NCI-H524 treated with DMSO at 0.1 percent for 48 hours (cell line): Measurements from ENCODE around the gene ATG4D.
"Not testable (repeated sequence)": the region's sequence is repeated elsewhere in the genome, so short reads cannot be mapped to it uniquely, and the experiment has no call there.

Source experiments
- DNase-seq: peaks from one replicate; lab custom pipeline; 2025; lab: John Stamatoyannopoulos, UW

ATG4D gene

DNA sequence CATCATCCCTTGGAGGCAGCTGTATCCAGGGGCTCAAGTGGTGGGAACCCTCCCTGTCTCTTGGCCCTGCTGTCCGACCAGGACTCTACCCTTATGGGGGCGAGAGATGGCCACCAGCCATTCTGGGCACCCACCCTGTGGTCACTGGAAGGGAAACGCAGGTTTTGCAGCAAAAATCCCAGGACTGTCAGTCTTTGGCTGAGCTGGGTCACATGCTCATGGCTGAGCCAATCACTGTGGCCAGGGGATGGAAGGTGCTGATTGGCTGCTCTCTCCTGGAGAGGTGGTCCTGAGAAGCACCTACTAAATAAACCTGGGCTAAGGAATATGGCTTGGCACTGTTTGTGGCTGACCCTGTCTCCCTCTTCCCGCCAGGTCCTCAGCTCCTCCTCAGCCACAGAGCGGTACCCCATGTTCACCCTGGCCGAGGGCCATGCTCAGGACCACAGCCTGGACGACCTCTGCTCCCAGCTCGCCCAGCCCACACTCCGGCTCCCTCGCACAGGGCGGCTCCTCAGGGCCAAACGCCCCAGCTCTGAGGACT is 8.9 kb downstream of the ATG4D start:
- DNase-seq: no peak

DNA sequence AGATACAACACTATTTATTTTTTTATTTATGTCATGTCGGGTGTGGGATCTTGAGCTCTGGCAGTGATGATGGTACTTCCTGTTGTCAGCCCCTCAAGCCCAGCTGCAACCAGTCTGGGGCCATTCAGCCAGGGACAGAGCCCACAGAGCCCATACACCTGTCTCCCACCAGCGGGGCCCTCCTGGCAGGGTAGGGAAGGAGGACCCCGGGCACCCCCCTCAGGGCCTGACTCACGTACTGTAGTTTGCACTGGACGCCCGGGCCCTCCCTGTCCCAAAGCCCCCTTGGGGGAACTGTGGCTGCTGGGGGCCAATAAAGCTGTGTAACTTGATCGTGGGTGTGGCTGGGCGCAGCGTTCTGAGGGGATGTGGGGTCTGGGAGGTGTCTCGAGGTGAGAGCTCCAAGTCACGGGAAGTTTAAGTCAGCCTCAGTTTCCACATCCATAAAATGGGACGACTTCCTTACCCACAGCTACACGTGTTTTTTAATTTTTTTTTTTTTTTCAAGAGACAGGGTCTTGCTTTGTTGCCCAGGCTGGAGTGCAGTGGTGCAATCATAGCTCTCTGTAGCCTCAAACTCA is 9.5 kb downstream of the ATG4D start:
- DNase-seq: no peak

DNA sequence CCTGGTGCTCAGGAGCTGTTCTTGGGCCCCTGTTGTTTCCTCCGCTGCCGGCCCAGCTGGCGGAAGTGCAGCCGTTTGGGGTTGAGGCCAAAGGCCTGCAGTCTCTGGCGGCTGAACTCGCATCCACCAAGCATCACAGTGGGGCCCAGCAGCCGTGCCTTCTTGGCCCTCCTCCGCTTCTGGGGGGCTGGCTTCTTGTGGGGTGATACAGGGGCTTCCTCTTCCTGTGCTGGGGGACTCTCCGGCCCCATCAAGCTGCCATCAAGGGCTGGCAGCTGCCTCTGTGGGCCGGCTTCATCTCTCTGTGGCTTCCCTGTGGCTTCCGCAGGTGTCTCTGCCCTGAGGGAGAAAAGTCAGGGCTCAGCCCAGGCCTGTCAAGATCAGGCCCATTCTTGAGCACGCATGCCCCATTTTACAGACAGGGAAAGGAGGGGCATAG is 10.3 kb downstream of the ATG4D start:
- no peak for DNase-seq

DNA sequence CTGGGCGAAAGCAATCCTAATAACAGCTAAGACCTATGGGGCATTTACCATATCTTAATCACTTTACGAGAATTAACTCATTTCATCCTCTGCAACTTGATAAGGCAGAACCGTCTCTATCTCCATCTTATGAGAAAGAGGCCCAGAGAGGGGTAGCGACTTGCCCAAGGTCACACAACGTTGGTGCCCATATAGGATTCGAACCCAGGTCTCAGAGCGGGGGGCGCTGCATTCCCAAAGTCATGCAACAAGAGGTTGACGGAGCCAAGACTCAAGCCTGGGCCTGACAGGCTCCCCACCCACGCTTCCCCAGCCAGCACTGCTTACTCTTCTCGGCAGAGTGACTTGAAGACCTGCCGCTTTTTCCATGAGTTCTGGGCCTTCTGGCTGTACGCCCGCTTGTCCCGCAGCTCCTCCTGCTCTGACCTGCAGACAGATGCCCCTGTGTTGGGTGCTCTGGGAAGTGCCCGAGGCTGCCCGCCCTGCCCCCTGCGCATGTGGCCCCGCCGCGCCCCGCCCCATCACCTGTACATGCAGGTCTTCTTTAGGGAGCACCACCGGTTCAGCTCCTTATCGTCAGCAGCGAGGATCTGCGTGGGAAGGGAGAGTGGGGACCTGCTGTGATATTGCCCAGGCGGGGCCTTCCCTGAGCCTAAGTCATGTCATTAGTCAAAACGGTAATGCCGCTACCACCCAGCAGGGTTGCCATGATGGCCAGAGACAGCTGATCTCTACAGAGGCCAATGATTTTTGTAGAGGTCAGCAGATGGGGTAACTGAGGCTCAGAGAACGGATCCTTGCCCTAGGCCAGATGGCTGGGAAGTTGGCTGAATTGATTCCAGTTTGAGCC is 11.3 kb downstream of the ATG4D start:
- no peak for DNase-seq

DNA sequence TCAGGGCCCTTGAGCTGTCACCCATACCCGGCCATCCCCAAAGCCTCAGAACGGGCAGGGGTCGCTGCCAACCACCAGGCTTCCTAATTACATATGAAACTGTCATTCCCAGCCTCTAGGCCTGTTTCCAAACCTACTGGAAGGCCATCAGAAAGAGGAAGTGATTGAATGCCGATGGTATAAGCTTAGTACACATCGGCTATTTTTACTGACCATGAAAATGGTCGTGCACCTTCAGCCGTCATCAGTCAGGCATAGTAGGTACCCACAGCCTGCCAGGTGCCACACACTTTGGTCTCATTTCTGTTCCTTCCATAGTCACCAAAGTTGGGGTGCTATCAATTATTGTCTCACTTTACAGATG is 11.9 kb downstream of the ATG4D start:
- DNase-seq: no peak

DNA sequence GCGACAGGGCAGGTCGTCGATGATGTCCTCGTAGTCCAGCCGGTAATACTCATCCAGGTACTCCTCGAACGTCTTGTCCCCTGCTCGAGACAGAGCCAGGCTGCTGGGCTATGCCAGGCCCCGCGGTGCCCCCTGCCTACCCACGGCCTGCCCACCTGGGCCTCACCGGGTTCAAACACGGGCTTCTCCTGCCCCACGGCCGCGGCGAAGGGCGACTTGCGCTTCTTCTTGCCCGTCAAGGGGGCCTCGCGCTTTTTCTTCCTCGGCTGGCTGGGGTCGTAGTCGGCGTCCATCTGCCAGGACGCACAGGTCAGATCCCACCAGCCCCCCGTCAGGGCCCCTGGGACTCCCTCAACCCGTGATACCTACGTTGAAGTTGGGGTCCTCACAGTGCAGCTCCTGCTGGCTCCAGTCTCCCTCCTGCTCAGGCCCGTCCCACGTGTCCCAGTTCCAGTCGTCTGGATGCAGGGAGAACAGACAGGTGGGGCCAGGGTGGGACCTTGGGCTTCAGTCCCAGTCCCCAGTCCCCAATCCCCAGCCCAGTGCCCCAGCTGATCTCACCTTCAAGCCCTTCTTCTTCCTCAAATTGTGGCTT is 14.0 kb downstream of the ATG4D start:
- no peak for DNase-seq

DNA sequence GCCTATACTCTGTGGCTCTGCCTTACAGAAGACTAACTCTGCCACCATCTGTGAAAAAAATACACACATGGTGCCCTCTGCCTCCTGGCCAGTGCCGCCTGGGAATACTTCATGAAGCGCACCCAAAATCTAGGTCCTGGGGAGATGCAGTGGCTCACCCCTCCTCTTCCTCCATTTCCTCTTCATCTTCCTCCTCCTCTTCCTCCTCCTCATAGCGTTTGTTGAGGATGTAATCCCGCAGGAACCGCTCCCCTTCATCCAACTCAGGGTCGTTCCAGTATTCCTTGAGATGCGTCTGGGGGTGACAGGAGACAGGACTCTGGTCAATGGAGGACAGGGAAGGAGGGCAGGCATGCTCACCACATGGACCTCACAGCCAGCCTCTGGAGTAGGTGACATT is 16.4 kb downstream of the ATG4D start:
- DNase-seq: no peak

DNA sequence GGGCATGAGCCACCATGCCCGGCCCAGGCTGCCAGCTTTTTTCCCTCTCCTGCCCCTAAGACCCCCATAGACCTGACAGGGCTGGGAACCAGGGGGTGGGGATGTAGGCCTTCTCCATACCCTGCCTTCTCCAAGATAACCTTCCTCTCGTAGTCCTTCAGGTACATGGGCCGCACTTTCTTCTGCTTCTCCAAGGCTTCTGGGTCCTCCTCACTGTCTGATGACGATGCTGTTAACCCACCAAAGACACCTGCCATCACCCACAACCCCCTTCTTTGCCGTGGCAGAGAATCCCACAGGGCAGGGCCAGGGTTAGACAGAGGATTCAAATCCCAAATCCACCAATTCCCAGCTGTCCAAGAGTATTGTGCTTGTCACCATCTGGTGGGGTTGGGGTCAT is 18.9 kb downstream of the ATG4D start:
- DNase-seq: no peak

DNA sequence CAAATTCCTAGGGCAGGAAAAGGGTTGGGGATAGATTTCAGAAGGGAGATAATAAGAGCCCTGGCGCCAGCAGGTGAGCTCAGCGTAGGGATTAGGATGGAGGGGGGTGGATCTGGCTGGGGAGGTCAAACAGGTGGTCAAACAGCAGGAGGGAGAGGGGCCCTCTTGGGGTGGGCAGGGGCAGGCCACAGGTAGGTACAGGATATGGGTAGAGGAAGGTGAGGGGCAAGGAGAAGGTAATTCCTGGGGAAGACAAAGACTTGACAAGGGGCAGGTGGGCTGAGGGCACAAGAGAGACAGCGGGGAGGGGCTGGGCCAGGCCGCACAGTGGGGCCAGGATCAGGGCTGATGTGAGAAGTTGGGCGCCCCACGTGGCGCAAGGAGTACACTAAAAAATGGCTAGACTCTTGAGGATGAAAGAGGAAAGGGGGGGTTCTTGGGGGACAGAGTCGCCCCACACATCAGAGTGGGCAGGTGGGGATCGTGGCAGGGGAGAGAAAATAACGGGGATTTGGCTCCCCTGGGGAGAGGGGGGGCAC is 21.4 kb downstream of the ATG4D start:
- DNase-seq: no peak

DNA sequence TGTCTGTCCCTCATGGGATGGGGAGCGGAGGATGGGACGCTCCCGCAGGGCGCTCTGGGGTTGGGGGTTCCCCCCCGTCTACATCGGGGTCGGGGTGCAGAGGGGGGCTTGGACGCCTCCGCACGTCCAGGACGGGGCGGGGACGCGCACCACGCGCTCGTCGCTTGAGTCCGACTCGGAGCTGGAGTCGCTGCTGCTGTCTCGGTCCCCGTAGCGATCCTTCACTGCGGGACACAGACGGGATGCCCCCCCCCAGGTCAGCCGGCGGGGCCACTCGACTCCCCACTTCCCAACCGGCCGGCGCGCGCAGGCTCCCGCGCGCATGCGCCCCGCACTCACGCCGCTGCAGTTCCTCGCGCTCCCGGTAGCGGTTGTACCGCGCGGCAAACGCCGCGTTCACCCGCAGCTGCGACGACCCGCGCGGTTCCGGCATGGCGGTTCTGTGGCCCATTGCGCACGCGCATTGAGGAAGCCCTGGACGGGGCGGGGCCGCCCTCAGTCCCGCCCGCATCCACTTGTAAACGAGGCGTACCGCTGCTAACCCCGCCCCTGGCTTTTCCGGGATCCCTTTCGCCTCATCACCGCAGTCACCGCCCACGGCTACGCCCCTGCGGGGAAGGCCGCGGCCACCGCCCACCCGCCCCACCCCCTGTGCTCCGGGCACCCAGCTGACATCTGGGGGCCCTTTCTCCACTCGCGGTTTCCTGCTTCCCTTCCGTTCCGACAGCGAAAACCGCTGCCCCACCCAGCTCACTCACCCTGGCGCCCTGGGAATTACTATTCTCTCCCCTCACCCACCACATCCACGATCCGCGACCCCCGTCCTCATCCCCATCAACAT is 22.1 kb downstream of the ATG4D start, which contains the start of gene KRI1:
Gene KRI1, minus strand, starts transcription at position 444 of the 841 bp plus-strand sequence. Its CDS starts 11 bp downstream, at position 433.
- peak; percentile 79 for DNase-seq

DNA sequence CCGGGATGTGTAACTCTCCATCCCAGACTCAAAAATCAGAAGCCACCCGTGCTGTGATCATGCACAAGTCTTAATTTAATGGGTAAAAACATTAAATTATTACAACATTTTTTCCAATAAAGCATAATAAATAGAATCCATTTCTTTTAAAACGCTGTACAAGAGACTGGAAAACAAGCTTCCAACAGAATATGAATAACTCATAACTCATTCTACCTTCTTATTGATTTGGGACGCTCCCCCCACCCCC is 22.6 kb downstream of the ATG4D start:
- no peak for DNase-seq

DNA sequence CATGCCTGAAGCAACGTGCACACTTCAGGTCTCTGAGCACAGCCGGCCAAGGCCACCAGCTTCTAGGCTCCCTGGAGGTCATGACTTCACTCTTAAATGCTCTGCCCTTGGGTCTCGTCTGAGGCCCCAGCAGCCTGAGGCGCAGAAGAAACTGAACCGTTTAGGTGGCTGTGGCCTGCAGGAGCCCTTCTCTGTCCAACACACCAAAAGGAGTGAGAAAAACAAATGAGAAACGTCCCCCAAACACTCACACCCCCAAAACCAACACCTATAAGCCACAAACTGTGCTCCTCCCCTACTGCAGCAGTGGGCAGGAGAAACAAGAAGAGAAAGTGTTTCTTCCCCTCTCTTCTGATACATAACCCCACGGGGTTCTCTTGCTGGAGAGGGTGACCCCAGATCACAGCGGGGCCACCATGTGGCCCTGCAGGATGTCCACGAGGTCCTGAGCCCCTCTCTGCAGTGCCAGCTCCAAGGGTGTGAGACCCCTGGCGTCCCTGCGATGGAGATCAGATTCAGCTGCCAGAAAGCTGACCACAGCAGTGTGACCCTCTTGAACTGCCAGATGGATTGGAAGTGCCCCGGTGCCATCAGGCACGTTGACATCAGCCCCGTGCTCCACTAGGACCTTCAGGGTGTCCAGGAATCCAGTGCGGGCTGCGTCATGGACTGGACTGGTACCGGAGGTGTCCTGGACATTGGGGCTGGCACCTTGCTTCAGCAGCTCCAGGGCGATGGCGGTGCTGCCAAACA is 23.1 kb downstream of the ATG4D start:
- DNase-seq: no peak

DNA sequence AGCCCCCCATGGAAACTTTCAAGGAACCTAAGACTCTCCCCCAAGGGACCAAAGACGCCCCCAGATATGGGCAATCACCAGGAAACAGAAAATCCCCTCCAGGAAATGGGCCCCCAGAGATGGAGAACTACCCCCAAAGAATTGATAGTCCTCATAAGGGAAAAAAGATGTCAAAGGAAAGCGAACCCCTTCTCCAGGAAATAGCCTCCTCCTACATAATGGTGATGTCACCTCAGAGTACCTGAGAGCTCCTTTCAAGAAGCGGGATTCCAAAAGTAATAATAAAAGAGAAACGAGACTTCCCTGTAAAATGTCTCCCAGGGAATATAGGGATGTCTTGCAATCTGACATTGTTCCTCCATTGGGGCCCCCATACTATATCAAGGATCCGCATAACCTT is 24.0 kb downstream of the ATG4D start:
- DNase-seq: no peak

DNA sequence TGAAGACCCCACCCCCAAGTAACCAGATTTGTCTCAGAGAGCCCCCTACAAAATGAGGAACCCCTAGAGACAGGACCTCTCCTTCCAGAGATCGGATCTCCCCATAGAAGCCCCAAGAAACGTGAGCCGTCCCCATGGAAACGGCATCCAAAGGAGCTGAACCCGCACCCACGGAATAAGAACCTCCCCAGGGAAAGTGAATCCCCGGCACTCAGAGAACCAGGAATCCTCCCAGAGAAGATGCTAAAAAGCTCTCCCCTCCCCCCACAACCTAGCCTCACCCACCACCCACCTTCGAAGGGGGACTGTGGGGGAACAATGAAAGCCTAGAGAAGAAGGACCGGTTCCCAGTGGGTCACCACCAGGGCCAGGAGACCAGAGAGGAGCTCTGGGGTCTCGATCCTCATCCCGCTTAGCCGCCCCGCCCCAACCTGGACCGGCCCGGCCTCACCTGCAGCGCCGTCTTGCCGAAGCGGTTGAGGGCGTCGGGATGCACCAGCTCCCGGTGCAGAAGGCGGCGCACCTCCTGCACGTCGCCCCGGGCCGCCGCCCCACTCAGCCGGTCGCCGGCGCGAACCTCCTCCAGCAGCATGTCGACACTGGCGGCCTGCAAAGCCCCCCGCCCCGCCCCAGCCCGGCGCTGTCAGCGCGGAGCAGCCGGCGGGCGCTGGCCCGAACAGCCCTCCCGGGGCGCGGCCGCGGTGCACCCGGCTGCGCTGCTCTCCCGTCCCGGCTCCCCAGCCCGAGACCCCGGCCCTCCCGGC is 24.5 kb downstream of the ATG4D start:
- no peak for DNase-seq

DNA sequence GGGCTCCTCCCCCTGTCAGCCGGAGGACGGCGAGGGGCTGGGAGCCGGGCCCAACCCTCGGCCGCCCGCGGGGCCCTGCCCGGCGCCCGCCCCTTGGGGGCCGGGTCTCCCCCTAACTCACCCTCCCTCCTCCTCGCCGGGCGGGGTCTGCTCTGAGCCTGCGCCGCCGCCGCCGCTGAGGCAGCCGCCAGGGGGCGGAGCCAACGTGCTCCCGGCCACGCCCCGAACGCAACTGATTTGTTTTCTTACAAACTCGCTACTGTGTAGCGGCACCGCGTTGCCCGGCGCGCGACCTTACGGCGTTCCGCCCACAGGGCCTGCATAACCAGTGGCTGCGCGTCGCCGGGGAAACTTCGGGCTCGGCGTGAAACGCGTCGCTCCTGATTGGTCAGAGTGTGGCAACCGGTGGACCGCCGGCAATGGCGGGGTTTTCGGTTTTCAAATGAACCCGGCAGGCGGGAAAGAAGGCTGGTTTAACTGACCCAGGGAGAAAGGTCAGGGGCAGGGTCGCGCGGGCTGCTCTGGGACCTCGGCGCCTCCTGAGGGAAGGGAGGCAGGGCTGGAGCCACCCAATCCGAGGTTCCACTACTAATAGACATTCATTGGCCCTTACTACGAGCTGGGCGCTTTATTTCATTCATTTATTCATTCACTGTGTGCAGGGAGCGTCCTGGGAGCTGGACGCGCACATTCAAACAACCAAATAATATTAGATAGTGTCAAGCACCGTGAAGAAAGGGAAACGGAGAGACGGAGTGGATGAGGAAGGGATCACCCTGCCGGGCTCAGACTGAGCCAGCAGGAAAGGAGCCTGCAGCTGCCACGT is 25.3 kb downstream of the ATG4D start, which contains the start of gene CDKN2D:
Gene CDKN2D, minus strand, starts transcription at position 154 of the 826 bp plus-strand sequence. CDS start 326 bp downstream, outside the sequence.
- peak; percentile 98 for DNase-seq

DNA sequence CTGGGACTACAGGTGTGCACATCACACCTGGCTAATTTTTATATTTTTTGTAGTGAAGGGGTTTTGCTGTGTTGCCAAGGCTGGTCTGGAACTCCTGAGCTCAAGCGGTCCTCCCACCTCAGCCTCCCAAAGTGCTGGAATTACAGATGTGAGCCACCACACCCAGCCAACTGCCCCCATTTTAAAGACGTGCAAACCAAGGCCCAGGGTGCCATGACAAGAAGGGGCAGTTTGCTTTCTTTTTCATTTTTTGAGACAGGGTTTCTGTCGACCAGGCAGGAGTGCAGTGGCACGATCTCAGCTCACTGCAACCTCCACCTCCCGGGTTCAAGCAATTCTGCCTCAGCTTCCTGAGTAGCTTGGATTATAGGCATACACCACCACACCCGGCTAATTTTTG is 30.1 kb downstream of the ATG4D start:
- not testable (repeated sequence) for DNase-seq

DNA sequence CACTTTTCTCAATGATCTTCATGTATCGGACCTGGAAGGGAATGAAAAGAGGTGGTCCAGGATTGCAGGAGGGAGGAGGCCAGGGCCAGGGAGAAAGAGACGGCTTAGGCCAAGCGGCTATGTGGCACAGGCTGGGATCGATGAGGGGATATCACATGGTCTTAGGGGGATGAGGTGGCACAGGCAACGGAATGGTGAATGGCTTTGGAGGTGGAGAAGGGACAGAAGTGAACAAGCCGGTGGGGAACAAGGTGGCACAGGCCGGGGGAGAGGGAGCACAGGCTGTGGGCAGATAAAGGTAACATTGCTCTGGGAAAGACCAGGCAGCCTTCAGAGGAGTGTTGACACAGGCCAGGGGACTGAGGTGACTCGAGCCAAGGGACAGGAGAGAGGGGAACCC is 30.8 kb downstream of the ATG4D start:
- DNase-seq: no peak

DNA sequence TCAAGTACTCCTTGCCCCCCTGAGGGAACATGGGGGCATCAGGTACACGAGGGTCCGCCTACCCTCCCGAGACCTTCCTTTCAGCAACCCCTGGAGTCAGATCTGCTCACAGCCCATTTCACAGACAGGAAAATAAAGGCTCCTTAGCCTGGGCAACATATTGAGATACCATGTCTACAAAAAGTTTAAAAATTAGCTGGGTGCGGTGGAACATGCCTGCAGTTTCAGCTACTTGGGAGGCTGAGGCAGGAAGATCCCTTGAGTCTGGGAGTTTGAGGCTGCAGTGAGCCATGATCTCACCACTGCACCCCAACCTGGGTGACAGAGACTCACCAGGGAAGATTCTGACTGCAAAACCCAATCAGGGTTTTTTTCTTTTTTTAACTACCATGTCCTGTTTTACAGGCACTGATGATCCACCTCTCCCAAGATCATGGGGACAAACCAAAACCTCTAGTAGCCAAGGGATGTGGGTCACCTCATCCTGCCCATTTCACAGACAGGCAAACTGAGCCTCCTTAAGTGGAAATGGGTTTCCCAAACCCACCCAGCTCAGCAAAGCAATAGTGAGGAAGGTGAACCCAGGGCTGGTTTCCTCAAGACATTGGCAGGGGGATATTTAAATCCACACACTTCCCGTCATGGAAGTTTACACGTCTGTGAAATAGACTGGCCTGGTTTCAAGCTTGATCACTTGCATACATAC is 31.5 kb downstream of the ATG4D start:
- no peak for DNase-seq

DNA sequence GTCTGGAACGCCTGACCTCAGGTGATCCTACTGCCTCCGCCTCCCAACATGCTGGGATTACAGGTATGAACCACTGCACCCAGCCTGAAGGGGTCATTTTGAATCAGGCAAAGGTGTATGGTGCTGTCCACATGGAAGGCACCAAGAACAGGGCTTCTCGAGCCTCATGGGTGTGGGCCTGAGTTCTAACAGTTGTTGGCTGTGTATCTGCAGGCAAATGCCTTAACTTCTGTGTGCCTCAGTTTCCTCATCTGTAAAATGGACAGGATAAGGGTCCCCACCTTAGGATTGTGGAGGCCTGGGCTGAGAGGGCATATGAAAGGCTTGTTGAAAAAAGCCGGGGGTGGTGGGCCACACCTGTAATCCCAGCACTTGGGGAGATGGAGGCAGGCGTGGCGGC is 34.2 kb downstream of the ATG4D start:
- DNase-seq: no peak
